ENCODE data around the gene ARFGEF2. TPM values are rescaled to one million over a fixed set of nuclear protein-coding genes. Genes with fewer than 3 reads are reported as not detected.
A peak's percentile ranks its signal among the peaks of the same experiment; 100 is the strongest.

ARFGEF2 gene
- total and polyA plus RNA-seq, 2 experiments from 2014 or later, result 8.5 to 20.6 TPM

DNA sequence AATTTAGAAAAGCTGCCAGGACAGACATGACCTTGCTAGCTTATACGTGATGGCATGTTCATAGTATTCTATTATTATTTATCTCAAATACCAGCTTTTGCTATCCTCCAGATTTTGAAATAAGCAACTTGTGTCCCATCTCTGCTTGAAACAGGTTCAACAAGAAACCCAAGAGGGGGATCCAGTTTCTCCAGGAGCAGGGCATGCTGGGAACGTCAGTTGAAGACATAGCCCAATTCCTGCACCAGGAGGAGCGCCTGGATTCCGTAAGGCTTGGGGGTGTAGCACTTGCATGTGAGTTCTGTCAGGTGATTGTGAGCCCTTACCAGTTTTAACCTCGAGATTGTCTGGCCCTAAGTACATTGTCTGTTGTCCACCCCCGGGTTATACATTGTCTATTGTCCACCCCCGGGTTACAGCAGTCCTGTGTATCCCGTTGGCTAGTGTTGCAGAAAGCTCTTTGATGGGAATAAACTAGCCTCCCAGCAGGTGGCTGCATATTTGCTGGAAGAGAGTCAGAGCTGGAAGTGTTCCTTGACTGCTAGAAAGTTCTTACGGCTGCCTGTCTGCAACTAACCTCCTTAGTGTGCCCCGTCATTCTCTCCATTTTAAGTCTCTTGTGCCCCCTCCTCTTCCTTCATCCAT lies 63.2 kb downstream of the ARFGEF2 start:
- Histone ChIP-seq H3K27me3 (no peaks in the 10 kb centered on the region), H3K36me3 (peaks cover 54% of the 10 kb centered on the region), H3K4me1 (ENCODE audit: low read depth) (no peaks in the 10 kb centered on the region), H3K27ac (no peak overlapping the region), H3K4me3 (no peak overlapping the region), H3K9me3 (ENCODE audit: low read depth) (no peaks in the 10 kb centered on the region)
- TF ChIP-seq CTCF (IDR thresholded peaks at IDR 0.05; ENCODE audit: low read depth, low read length), result no peak
- DNase-seq (ENCODE audit: low read depth in 1 of 2, low spot score in 1 of 2), result no peak

GRCh38 chr20:48986899-48987298 lies 65.4 kb downstream of the ARFGEF2 start:
- no peak overlapping the region for H3K27ac ChIP-seq
- H3K27me3 ChIP-seq, result no peaks in the 10 kb centered on the region
- no peaks in the 10 kb centered on the region for H3K4me1 ChIP-seq (ENCODE audit: low read depth)
- H3K36me3 ChIP-seq, result peaks cover 76% of the 10 kb centered on the region
- H3K4me3 ChIP-seq, result no peak overlapping the region
- H3K9me3 ChIP-seq (ENCODE audit: low read depth), result no peaks in the 10 kb centered on the region
- TF ChIP-seq CTCF (IDR thresholded peaks at IDR 0.05; ENCODE audit: low read depth, low read length), result peak; percentile 28
- peak in 1 of 2 donors; percentile 3 for DNase-seq (ENCODE audit: low read depth in 1 of 2, low spot score in 1 of 2)

DNA sequence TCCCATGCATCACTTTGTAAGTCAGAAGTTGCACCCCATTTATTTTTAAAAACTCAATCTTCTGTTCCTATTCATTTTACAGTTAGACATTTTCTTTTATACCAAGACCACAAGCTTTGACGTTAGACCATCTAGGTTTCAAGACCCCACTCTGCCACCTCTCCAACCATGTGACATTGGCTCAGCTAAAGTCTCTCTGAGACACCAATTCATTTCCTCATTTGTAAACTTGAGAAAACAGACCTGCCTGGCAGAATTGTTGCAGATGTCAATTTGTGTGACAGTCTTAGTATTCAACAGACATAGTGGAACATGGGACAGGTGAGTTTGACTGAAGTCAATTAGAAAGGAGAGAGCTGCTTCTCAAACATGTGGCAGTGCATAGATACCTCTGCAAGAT lies 69.0 kb downstream of the ARFGEF2 start:
- H3K9me3 ChIP-seq (ENCODE audit: low read depth), result no peaks in the 10 kb centered on the region
- no peaks in the 10 kb centered on the region for H3K27me3 ChIP-seq
- no peak for TF ChIP-seq CTCF (IDR thresholded peaks at IDR 0.05; ENCODE audit: low read depth, low read length)
- no peak overlapping the region for H3K4me3 ChIP-seq
- no peaks in the 10 kb centered on the region for H3K4me1 ChIP-seq (ENCODE audit: low read depth)
- H3K27ac ChIP-seq, result no peak overlapping the region
- peaks cover 79% of the 10 kb centered on the region for H3K36me3 ChIP-seq
- DNase-seq (ENCODE audit: low read depth in 1 of 2, low spot score in 1 of 2), result no peak

DNA sequence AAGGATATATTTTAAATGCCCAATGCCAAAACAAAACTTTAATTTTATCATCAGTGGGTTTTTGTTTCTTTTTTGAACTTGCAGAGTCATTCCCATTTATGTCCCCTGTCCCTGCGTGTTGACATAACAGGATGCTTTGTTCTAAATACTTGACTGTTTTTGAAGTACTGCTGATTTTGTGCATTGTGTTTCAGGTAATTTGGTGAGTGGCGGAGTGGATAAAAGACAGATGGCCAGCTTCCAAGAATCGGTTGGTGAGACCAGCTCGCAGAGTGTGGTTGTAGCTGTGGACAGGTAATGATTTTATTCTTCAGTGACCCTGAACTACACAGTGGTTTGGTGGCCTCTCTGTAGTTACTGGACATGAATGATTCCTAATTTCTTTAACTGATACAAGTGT lies 74.1 kb downstream of the ARFGEF2 start:
- peak in 1 of 2 donors; percentile 6 for DNase-seq (ENCODE audit: low read depth in 1 of 2, low spot score in 1 of 2)
- Histone ChIP-seq H3K4me1 (ENCODE audit: low read depth) (no peaks in the 10 kb centered on the region), H3K36me3 (peaks cover 79% of the 10 kb centered on the region), H3K4me3 (no peak overlapping the region), H3K27ac (no peak overlapping the region), H3K9me3 (ENCODE audit: low read depth) (no peaks in the 10 kb centered on the region), H3K27me3 (no peaks in the 10 kb centered on the region)
- no peak for TF ChIP-seq CTCF (IDR thresholded peaks at IDR 0.05; ENCODE audit: low read depth, low read length)

GRCh38 chr20:48999890-49000870 lies 78.7 kb downstream of the ARFGEF2 start:
- H3K27ac ChIP-seq, result no peak overlapping the region
- DNase-seq (ENCODE audit: low read depth in 1 of 2, low spot score in 1 of 2), result no peak
- peaks cover 44% of the 10 kb centered on the region for H3K36me3 ChIP-seq
- no peaks in the 10 kb centered on the region for H3K27me3 ChIP-seq
- TF ChIP-seq CTCF (IDR thresholded peaks at IDR 0.05; ENCODE audit: low read depth, low read length), result no peak
- H3K4me1 ChIP-seq (ENCODE audit: low read depth), result no peaks in the 10 kb centered on the region
- H3K4me3 ChIP-seq, result no peak overlapping the region
- H3K9me3 ChIP-seq (ENCODE audit: low read depth), result no peaks in the 10 kb centered on the region
